VCaP (cell line): ENCODE measurements around the gene AGO3.
A peak's percentile ranks its signal among the peaks of the same experiment; 100 is the strongest.

Experiments used
- H3K27ac ChIP-seq: fragments of 450-650 bp; 2 replicates; pipeline ENCODE4 v1.5.1; 2017
- TF ChIP-seq, protein P1 (sequence below): fragments of 450-650 bp; conservative IDR thresholded peaks from 2 replicates; pipeline ENCODE4 v1.5.1; 2017; ENCODE audit warnings: mild to moderate bottlenecking, moderate library complexity

Gene AGO3

DNA sequence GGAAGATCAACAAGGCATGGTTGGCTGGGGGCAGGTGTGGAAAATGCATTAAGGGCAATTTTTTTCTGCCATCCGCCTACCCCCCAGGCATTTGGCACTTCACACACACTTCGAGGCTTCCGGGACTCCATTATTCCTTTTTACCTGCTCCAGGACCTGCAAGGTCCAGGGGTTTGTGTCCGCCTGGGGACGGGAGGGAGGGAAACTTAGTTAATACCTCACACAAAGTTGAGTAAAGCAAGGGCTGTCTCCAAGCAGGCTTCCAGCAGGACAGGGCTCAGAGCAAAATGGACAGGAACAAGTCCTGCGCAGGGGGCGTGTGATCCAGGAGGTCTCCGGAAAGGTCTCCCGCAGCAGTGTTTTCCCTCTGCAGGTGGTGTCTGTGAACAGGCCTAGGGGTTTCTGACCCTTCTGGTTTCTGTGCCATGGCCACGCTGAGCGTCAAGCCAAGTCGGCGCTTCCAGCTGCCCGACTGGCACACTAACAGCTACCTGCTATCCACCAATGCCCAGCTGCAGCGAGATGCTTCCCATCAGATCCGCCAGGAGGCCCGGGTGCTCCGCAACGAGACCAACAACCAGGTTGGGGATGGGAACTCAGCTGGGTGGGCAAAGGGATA lies 153.7 kb downstream of the AGO3 start:
- TF ChIP-seq, protein P1, sequence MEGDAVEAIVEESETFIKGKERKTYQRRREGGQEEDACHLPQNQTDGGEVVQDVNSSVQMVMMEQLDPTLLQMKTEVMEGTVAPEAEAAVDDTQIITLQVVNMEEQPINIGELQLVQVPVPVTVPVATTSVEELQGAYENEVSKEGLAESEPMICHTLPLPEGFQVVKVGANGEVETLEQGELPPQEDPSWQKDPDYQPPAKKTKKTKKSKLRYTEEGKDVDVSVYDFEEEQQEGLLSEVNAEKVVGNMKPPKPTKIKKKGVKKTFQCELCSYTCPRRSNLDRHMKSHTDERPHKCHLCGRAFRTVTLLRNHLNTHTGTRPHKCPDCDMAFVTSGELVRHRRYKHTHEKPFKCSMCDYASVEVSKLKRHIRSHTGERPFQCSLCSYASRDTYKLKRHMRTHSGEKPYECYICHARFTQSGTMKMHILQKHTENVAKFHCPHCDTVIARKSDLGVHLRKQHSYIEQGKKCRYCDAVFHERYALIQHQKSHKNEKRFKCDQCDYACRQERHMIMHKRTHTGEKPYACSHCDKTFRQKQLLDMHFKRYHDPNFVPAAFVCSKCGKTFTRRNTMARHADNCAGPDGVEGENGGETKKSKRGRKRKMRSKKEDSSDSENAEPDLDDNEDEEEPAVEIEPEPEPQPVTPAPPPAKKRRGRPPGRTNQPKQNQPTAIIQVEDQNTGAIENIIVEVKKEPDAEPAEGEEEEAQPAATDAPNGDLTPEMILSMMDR, result no peak
- peak overlapping the region; percentile 22; the same call in 1 of the 2 replicates for H3K27ac ChIP-seq

DNA sequence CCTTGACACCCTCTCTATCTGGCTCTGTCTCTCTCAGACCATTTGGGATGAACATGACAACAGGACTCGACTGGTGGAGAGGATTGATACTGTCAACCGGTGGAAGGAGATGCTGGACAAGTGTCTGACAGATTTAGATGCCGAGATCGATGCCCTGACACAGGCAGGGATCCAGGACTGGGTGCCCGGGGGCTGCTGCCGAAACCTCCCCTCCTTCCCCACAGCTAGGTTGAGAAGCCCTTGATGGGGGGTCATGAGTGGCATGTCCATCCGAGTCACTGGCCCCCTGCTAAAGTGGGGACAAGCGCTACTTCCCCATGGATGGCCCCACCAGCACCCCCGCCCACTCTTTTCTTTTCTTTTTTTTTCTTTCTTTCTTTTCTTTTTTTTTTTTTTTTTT lies 154.2 kb downstream of the AGO3 start:
- TF ChIP-seq, protein P1, result no peak
- no peak overlapping the region for H3K27ac ChIP-seq

DNA sequence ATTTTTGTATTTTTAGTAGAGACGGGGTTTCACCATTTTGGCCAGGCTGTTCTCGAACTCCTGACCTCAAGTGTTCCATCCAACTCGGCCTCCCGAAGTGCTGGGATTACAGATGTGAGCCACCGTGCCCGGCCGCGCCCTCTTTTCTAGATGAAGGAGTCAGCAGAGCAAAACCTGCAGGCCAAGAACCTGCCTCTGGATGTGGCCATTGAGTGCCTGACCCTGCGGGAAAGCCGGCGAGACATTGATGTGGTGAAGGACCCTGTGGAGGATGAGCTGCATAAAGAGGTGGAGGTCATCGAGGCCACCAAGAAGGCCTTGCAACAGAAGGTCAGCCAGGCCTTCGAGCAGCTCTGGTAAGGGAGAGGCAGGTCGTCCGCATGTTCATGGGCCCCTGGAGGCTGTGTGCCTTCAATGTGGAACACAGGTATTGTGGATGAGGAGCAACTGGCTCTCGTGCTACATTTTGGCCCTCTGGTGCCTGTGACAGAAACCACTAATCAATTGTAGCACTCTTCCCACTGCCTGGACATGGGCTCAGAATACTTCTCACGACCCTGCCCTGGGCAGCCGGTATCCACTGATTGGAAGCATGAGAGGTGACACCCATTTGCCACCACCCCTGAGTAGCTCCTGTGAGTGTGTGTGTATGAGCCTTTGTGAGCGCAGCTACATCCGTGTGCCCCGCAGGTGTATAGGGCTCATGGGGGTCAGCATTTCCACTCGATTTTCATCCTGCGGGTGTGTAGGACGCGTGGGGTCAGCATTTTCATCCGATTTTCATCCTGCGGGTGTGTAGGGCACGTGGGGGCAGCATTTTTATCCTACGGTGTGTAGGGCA lies 155.0 kb downstream of the AGO3 start:
- H3K27ac ChIP-seq, result no peak overlapping the region
- TF ChIP-seq, protein P1, result no peak

DNA sequence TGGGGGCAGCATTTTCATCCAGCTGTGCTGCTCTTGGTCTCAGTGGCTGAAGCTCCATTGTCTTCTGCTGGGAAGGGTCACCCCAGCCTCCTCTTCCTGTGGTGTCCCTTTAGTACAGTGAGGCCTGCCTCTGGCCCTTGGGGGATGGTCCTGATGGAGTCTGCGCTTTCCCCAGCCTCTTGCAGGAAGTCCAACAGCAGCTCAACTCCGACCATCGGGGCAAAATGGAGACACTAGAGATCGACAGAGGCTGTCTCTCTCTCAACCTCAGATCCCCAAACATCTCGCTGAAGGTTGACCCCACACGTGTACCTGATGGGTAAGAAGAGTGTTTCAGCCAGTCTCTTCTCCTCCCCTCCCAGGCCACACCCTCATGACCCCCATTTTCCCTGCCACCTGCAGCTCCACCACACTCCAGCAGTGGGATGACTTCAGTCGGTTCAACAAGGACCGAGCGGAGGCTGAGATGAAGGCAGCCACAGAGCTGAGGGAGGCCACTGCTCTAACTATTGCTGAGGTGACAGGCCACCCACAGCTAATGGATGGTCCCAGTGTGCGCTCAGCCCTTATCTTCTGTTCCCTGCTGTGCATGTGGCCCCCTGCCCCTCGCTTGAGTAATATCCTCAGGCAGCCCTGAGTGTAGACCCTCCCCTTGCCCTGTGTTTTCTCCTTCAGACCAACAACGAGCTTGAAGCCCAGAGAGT lies 155.8 kb downstream of the AGO3 start:
- TF ChIP-seq, protein P1, result no peak
- no peak overlapping the region for H3K27ac ChIP-seq

DNA sequence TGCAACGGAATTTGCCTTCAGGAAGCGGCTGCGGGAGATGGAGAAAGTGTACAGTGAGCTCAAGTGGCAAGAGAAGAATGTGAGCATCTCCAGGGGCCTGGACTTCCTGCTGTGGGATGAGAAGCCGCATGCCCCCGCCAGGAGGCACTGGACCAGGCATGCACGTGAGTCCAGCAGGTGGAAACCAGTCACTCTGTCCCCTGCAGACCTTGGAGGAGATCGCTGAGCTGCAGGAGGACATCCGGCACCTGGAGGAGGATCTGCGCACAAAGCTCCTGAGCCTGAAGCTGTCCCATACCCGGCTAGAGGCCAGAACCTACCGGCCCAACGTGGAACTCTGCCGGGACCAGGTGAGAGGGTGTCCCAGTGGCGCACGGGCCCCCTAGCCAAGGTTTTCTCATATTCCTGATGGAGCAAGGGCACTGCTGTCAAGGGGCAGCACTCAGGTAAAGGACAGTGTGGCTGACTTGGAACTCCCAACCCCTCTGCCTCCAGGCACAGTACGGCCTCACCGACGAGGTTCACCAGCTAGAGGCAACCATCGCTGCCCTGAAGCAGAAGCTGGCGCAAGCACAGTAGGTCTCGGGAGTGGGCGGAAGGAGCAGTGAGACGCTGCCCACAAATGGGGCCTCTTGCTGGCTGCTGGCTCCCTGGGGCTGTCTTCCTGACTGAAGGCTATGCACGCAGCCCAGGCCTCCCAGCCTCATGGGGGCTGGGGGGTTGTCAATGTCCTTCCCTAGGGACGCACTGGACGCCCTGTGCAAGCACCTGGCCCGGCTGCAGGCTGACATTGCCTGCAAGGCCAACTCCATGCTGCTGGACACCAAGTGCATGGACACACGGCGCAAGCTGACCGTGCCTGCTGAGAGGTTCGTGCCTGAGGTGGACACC lies 156.6 kb downstream of the AGO3 start:
- H3K27ac ChIP-seq, result no peak overlapping the region; the same call in 1 of the 2 replicates
- TF ChIP-seq, protein P1, result no peak

DNA sequence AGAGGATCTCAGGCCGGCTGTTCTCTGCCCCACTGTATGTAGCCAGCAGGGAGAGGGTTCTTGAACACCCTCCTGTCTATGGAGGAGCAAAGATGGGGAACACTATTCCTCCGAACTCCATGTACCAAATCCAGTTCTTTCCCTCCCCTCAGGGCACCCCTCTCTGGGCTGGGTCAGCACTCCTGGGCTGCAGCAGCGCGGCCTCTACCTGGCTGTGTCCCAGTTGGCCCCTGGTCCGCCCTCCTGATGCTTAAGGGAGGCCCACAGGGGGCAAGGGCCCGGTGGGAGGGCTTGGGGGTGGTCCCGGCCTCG lies 157.3 kb downstream of the AGO3 start:
- TF ChIP-seq, protein P1, result 0 out of 2 replicates have a peak, but pooled peaks have one; percentile 59
- H3K27ac ChIP-seq, result peak overlapping the region; percentile 77
